ENCODE measurements around the gene PHEX. TPM values are rescaled to one million over a fixed set of nuclear protein-coding genes. Genes with fewer than 3 reads are reported as not detected.

The PHEX gene
- total RNA-seq, 1 donor from 2014 or later, result 0.26 TPM

GRCh38 chrX:22105231-22105630 is 73.1 kb downstream of the PHEX start:
- DNase-seq (ENCODE audit: low spot score), result no peak

- DNase-seq (ENCODE audit: low spot score), result no peak
These were observed 73.8 kb downstream of the PHEX start for GRCh38 chrX:22105971-22106370.

GRCh38 chrX:22109442-22109841 is 77.3 kb downstream of the PHEX start:
- DNase-seq (ENCODE audit: low spot score), result no peak

- no peak for DNase-seq (ENCODE audit: low spot score)
These were observed 78.8 kb downstream of the PHEX start for GRCh38 chrX:22110729-22111494.

- DNase-seq (ENCODE audit: low spot score), result no peak
These were observed 84.8 kb downstream of the PHEX start for GRCh38 chrX:22116605-22117546.

GRCh38 chrX:22117633-22118032 is 85.5 kb downstream of the PHEX start:
- no peak for DNase-seq (ENCODE audit: low spot score)

- DNase-seq (ENCODE audit: low spot score), result no peak
These were observed 86.2 kb downstream of the PHEX start for GRCh38 chrX:22118161-22118830.

- no peak for DNase-seq (ENCODE audit: low spot score)
These were observed 89.0 kb downstream of the PHEX start for GRCh38 chrX:22121161-22121560.

GRCh38 chrX:22122510-22122909 is 90.4 kb downstream of the PHEX start:
- DNase-seq (ENCODE audit: low spot score), result no peak

GRCh38 chrX:22124098-22124497 is 92.0 kb downstream of the PHEX start:
- DNase-seq (ENCODE audit: low spot score), result no peak

GRCh38 chrX:22125481-22125880 is 93.4 kb downstream of the PHEX start:
- DNase-seq (ENCODE audit: low spot score), result no peak

GRCh38 chrX:22126327-22126726 is 94.2 kb downstream of the PHEX start:
- DNase-seq (ENCODE audit: low spot score), result no peak

GRCh38 chrX:22128961-22129360 is 96.8 kb downstream of the PHEX start:
- DNase-seq (ENCODE audit: low spot score), result no peak

- no peak for DNase-seq (ENCODE audit: low spot score)
These were observed 102.6 kb downstream of the PHEX start for GRCh38 chrX:22134681-22135080.

- DNase-seq (ENCODE audit: low spot score), result no peak
These were observed 103.1 kb downstream of the PHEX start for GRCh38 chrX:22135171-22135711.

- no peak for DNase-seq (ENCODE audit: low spot score)
These were observed 104.0 kb downstream of the PHEX start for GRCh38 chrX:22135994-22136684.

GRCh38 chrX:22136711-22137110 is 104.6 kb downstream of the PHEX start:
- no peak for DNase-seq (ENCODE audit: low spot score)

- DNase-seq (ENCODE audit: low spot score), result no peak
These were observed 107.7 kb downstream of the PHEX start for GRCh38 chrX:22139822-22140221.

GRCh38 chrX:22141047-22141730 is 109.1 kb downstream of the PHEX start:
- DNase-seq (ENCODE audit: low spot score), result no peak

- DNase-seq (ENCODE audit: low spot score), result no peak
These were observed 115.1 kb downstream of the PHEX start for GRCh38 chrX:22147214-22147613.

GRCh38 chrX:22147942-22148341 is 115.8 kb downstream of the PHEX start:
- no peak for DNase-seq (ENCODE audit: low spot score)
